Ishikawa (cell line): ENCODE measurements around the gene CDH23.

Experiments used
- CEBPB ChIP-seq: IDR thresholded peaks from 2 replicates; pipeline ENCODE4 v1.6.1; 2012
- CREB1 ChIP-seq: IDR thresholded peaks from 2 replicates; pipeline ENCODE4 v1.6.1; 2012; ENCODE audit warnings: low read depth
- EGR1 ChIP-seq: IDR thresholded peaks from 2 replicates; pipeline ENCODE4 v1.6.1; 2012
- EP300 ChIP-seq: IDR thresholded peaks from 2 replicates; pipeline ENCODE4 v1.6.1; 2012; ENCODE audit warnings: borderline replicate concordance
- FOXM1 ChIP-seq: IDR thresholded peaks from 2 replicates; pipeline ENCODE4 v1.6.1; 2012; ENCODE audit warnings: low read depth, borderline replicate concordance
- NFIC ChIP-seq: IDR thresholded peaks from 2 replicates; pipeline ENCODE4 v1.6.1; 2012
- RAD21 ChIP-seq: IDR thresholded peaks from 2 replicates; pipeline ENCODE4 v1.6.1; 2012; ENCODE audit warnings: low read depth
- TAF1 ChIP-seq: IDR thresholded peaks from 2 replicates; pipeline ENCODE4 v1.6.1; 2012; ENCODE audit warnings: low read depth, mild to moderate bottlenecking
- TCF12 ChIP-seq: IDR thresholded peaks from 2 replicates; pipeline ENCODE4 v1.6.1; 2012; ENCODE audit warnings: low read depth
- TEAD4 ChIP-seq: IDR thresholded peaks from 2 replicates; pipeline ENCODE4 v1.6.1; 2012
- YY1 ChIP-seq: IDR thresholded peaks from 2 replicates; pipeline ENCODE4 v1.6.1; 2012; ENCODE audit warnings: low read depth
- ZBTB7A ChIP-seq: IDR thresholded peaks from 2 replicates; pipeline ENCODE4 v1.6.1; 2012; ENCODE audit warnings: low read depth
- TF ChIP-seq, protein P1 (sequence below): IDR thresholded peaks from 2 replicates; pipeline ENCODE4 v1.6.1; 2012
- TF ChIP-seq, protein P2 (sequence below): IDR thresholded peaks from 2 replicates; pipeline ENCODE4 v1.6.1; 2012
- TF ChIP-seq, protein P3 (sequence below): IDR thresholded peaks from 2 replicates; pipeline ENCODE4 v1.6.1; 2012; ENCODE audit warnings: low read depth, mild to moderate bottlenecking

CDH23 gene

DNA sequence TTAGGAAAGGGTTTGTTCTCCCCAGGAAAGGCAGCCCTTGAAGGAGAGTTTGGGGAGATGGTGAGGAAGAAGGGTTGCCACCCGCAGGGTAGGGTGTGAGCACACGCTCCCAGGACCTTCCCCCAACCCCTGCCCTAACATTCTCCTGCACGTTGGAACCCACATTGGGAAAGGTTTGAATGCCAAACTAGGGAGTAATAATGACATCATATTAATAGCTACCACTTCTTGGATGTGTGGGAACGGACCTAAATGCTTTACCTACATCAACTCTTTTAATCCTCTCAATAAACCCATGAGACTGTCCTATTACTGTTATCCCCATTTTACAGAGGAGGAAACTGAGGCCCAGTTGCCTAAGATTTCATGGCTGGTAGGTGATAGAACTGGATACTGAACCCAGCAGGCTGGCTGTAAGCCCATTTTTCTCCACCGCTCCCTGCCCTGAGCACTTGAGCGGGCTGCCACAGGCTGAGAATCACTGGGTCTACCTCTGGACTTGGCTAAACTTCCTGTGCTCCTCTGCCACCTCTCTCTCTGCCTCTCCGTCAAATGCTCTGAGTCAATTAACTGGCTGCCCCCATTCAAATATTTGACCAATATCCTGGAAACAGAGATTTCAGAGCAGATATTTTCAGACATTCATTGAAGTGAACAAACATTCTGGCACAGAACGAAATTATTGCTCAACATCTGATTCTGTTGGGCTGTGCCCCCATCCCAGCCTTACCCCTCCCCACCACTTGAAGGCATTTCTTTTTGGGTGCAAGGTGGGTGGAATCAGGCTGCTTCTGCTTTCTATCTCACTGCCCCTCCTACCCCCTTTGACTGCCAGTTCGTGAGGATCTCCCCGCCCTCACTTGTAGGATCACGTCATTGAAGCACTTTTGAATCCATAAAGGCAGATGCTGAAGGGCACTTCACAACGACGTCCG lies 193.2 kb downstream of the CDH23 start:
- no peak for TF ChIP-seq ZBTB7A
- TF ChIP-seq TEAD4, result no peak
- no peak for TF ChIP-seq RAD21
- no peak for TF ChIP-seq FOXM1
- TF ChIP-seq YY1, result no peak
- TF ChIP-seq NFIC, result no peak
- no peak for TF ChIP-seq CEBPB
- TF ChIP-seq, protein P1, sequence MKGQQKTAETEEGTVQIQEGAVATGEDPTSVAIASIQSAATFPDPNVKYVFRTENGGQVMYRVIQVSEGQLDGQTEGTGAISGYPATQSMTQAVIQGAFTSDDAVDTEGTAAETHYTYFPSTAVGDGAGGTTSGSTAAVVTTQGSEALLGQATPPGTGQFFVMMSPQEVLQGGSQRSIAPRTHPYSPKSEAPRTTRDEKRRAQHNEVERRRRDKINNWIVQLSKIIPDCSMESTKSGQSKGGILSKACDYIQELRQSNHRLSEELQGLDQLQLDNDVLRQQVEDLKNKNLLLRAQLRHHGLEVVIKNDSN, result no peak

DNA sequence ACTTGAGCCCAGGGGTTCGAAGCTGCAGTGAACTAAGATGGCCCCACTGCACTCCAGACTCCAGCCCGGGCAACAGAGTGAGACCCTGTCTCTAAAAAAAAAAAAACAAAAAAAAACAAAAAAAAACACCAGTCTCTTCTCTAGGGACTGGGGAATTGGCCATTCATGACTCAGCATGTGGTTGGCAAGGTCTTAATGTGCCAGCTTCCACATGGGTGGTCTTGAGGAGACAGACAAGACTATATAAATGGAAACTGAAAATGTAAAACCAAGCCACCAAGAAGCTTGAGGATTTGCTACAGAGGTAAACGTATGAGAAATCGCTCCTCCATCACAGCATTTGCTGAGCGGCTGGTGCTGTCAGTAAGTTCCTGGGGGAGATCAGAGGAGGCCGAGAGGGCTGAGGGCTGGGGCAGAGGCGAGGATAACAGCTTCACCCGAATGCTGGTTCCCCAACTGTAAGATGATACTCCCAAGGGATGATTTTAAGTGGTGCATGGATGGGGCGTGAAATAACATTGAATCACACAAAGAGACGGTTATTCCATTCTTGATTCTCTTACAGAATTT lies 194.1 kb downstream of the CDH23 start:
- no peak for TF ChIP-seq CREB1
- no peak for TF ChIP-seq TEAD4
- no peak for TF ChIP-seq CEBPB
- TF ChIP-seq EGR1, result no peak
- TF ChIP-seq, protein P2, sequence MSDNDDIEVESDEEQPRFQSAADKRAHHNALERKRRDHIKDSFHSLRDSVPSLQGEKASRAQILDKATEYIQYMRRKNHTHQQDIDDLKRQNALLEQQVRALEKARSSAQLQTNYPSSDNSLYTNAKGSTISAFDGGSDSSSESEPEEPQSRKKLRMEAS, result no peak
- no peak for TF ChIP-seq ZBTB7A
- TF ChIP-seq FOXM1, result no peak
- no peak for TF ChIP-seq RAD21

DNA sequence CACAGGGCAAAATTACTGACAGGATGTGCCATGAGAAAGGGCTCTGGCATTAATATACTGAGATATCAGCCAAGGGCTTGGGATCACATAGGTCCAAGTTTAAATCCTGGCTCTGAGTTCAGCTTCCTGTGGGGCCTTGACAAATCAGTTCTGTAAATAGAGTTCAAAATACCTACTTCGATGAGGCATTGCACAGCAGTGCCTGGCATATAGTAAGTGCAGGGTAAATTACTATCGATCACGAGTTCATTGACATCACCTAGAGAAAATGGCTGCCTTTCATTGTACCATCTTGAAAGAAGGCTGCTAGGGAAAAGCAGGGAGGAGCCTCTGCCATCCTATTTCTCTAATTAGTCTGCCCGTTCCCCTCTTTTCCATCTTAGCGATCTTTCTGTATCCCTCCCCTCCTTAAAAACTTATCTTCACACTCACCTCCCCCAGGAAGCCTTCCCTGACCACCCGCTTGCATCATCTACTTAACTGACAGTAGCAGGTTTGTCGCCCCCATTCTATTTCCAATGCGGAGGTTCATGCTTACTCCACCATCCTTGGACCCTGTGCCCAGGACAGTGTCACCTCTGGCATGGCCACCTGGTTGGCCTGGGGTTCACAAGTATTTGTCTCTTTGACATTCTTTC lies 198.3 kb downstream of the CDH23 start:
- TF ChIP-seq, protein P1, result no peak
- TF ChIP-seq CREB1, result no peak
- TF ChIP-seq EGR1, result no peak
- no peak for TF ChIP-seq CEBPB
- TF ChIP-seq, protein P2, result no peak
- no peak for TF ChIP-seq TEAD4
- TF ChIP-seq, protein P3, sequence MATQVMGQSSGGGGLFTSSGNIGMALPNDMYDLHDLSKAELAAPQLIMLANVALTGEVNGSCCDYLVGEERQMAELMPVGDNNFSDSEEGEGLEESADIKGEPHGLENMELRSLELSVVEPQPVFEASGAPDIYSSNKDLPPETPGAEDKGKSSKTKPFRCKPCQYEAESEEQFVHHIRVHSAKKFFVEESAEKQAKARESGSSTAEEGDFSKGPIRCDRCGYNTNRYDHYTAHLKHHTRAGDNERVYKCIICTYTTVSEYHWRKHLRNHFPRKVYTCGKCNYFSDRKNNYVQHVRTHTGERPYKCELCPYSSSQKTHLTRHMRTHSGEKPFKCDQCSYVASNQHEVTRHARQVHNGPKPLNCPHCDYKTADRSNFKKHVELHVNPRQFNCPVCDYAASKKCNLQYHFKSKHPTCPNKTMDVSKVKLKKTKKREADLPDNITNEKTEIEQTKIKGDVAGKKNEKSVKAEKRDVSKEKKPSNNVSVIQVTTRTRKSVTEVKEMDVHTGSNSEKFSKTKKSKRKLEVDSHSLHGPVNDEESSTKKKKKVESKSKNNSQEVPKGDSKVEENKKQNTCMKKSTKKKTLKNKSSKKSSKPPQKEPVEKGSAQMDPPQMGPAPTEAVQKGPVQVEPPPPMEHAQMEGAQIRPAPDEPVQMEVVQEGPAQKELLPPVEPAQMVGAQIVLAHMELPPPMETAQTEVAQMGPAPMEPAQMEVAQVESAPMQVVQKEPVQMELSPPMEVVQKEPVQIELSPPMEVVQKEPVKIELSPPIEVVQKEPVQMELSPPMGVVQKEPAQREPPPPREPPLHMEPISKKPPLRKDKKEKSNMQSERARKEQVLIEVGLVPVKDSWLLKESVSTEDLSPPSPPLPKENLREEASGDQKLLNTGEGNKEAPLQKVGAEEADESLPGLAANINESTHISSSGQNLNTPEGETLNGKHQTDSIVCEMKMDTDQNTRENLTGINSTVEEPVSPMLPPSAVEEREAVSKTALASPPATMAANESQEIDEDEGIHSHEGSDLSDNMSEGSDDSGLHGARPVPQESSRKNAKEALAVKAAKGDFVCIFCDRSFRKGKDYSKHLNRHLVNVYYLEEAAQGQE, result no peak
- no peak for TF ChIP-seq NFIC
- TF ChIP-seq ZBTB7A, result no peak

DNA sequence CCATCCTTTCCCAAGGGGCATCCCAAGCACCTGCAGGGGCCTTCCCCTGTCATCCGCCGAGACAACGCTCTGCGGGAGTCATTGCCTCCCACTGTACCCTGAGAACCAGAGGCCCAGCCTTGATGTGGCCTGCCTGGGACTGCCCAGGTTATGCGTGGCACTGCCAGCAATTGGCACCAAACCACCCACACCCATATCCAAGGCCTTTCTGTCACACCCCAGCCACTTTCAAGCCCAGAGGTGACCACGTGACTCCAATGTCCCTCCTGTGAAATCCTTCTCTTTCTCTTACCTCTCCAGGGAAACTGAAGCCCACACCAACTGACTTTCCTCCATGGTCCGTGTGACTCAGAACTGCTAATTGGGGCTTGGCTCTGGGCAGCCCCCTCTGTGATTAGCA lies 198.9 kb downstream of the CDH23 start:
- TF ChIP-seq TAF1, result no peak
- no peak for TF ChIP-seq ZBTB7A
- no peak for TF ChIP-seq YY1
- TF ChIP-seq FOXM1, result no peak
- TF ChIP-seq CREB1, result no peak
- TF ChIP-seq TCF12, result no peak
- TF ChIP-seq NFIC, result no peak
- TF ChIP-seq, protein P1, result no peak
- no peak for TF ChIP-seq RAD21
- no peak for TF ChIP-seq CEBPB
- TF ChIP-seq, protein P2, result no peak
- TF ChIP-seq, protein P3, result no peak
- no peak for TF ChIP-seq EP300
- no peak for TF ChIP-seq EGR1
- no peak for TF ChIP-seq TEAD4

DNA sequence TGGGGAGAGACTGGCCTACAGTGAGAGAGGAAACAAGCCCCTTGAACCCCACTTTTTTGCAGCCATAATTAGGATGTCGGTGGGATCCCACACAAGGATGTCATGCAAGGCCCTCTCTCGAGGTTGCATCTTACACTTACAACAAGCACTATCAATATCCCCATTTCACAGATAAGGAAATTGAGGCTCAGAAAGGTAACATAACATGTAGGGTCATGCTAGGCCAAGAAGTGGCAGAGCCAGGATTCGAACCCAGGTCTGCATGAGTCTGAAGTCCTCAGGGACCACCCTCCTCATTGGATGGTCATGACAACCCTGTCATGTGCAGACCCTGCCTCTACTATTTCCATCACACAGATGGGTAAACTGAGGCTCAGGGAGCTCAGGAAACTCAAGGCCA lies 199.4 kb downstream of the CDH23 start:
- TF ChIP-seq, protein P2, result no peak
- TF ChIP-seq, protein P3, result no peak
- TF ChIP-seq ZBTB7A (no peak), TCF12 (no peak), TEAD4 (no peak), CEBPB (no peak), EP300 (no peak), NFIC (no peak), CREB1 (no peak), YY1 (no peak), EGR1 (no peak)
- TF ChIP-seq, protein P1, result no peak
